Metanephros (tissue), 1 donor: Measurements from ENCODE around the gene PSMC3IP. TPM values are rescaled to one million over a fixed set of nuclear protein-coding genes. Genes with fewer than 3 reads are reported as not detected.

ENCODE experiments used
- total RNA-seq: library from RNA; depleted of rRNA; stranded (reverse); fragments of >200 nt; gene quantifications from one replicate; pipeline ENCODE4 v1.2.3, GENCODE V29; 2014

The PSMC3IP gene
- total RNA-seq = 3.2 TPM

GRCh38 chr17:42577532-42578281, at the start of gene PSMC3IP:
Gene PSMC3IP (minus strand): TSS chr17:42577729. CDS start chr17:42577686, 43 bp downstream.

GRCh38 chr17:42609182-42609813, 31.8 kb upstream of the PSMC3IP start, which contains the start of the genes RETREG3 and TUBG1:
Gene RETREG3 (minus strand): TSS chr17:42609374. CDS start chr17:42609324, 50 bp downstream.
Gene TUBG1 (plus strand): TSS chr17:42609683. CDS start chr17:42609738, 55 bp downstream.

GRCh38 chr17:42566883-42567573, 10.5 kb downstream of the PSMC3IP start, which contains the start of gene MLX:
Gene MLX (plus strand): TSS chr17:42567100. CDS start chr17:42567125, 25 bp downstream.

GRCh38 chr17:42561897-42562387, 15.6 kb downstream of the PSMC3IP start, which contains the start of gene COASY:
Gene COASY (plus strand): TSS chr17:42562148. CDS start chr17:42562623, 475 bp downstream.

GRCh38 chr17:42552736-42553135, 24.8 kb downstream of the PSMC3IP start, which contains the start of gene HSD17B1:
Gene HSD17B1 (plus strand): TSS chr17:42552923. CDS start chr17:42552934, 11 bp downstream.

GRCh38 chr17:42536048-42536371, 41.5 kb downstream of the PSMC3IP start, which contains the start of gene NAGLU:
Gene NAGLU (plus strand): TSS chr17:42536241. CDS start chr17:42536273, 32 bp downstream.

Other genes starting within 250 kb of the PSMC3IP start
- gene STAT3, start 189.3 kb downstream of the PSMC3IP start, total RNA-seq = 125 TPM
- 111 TPM for gene CAVIN1, start 154.5 kb downstream of the PSMC3IP start, total RNA-seq
- 61.6 TPM for gene ATP6V0A1, start 118.9 kb downstream of the PSMC3IP start, total RNA-seq
- gene NAGLU, start 41.5 kb downstream of the PSMC3IP start, total RNA-seq = 33.8 TPM
- 2.3 TPM for gene HSD17B1, start 24.8 kb downstream of the PSMC3IP start, total RNA-seq
- gene COASY, start 15.6 kb downstream of the PSMC3IP start, total RNA-seq = 31.4 TPM
- gene MLX, start 10.6 kb downstream of the PSMC3IP start, total RNA-seq = 29.0 TPM
- 65.3 TPM for gene RETREG3, start 31.6 kb upstream of the PSMC3IP start, total RNA-seq
- 21.4 TPM for gene TUBG1, start 32.0 kb upstream of the PSMC3IP start, total RNA-seq
- gene TUBG2, start 81.6 kb upstream of the PSMC3IP start, total RNA-seq = 25.5 TPM
- 34.7 TPM for gene PLEKHH3, start 99.3 kb upstream of the PSMC3IP start, total RNA-seq
- 2.2 TPM for gene CCR10, start 104.1 kb upstream of the PSMC3IP start, total RNA-seq
- gene CNTNAP1, start 104.8 kb upstream of the PSMC3IP start, total RNA-seq = 13.6 TPM
- gene EZH1, start 167.3 kb upstream of the PSMC3IP start, total RNA-seq = 32.3 TPM
- 34.9 TPM for gene RAMP2, start 183.5 kb upstream of the PSMC3IP start, total RNA-seq
- 65.6 TPM for gene VPS25, start 195.7 kb upstream of the PSMC3IP start, total RNA-seq
- 11.4 TPM for gene WNK4, start 202.9 kb upstream of the PSMC3IP start, total RNA-seq
- 108 TPM for gene COA3, start 221.0 kb upstream of the PSMC3IP start, total RNA-seq
- gene CNTD1, start 221.1 kb upstream of the PSMC3IP start, total RNA-seq = 0.18 TPM
- 126 TPM for gene BECN1, start 246.6 kb upstream of the PSMC3IP start, total RNA-seq